CD4-positive, alpha-beta T cell (primary cell): ENCODE measurements around the gene ARHGEF37. TPM values are rescaled to one million over a fixed set of nuclear protein-coding genes. Genes with fewer than 3 reads are reported as not detected.
A peak's percentile ranks its signal among the peaks of the same experiment; 100 is the strongest.
"Not testable (repeated sequence)": the region's sequence is repeated elsewhere in the genome, so short reads cannot be mapped to it uniquely, and the experiment has no call there.

ENCODE experiments used
- ATAC-seq: fragments of 200-7000 bp; cut with Tn5 transposase; one replicate; pipeline ENCODE4 v1.10.0; 2022; ENCODE audit warnings: mild to moderate bottlenecking; ENCODE audit not compliant: poor library complexity
- CTCF ChIA-PET: fragments of 350-600 bp; sonication (Branson Sonifier 250); formaldehyde crosslinking; loops from one replicate; lab custom pipeline; 2021; ENCODE audit warnings: antibody characterized with exemption, inconsistent platforms; lab: Charles Lee
- POLR2A ChIA-PET: fragments of 350-600 bp; sonication (Branson Sonifier 250); formaldehyde crosslinking; loops from one replicate; lab custom pipeline; 2021; ENCODE audit warnings: antibody characterized with exemption, inconsistent platforms; lab: Charles Lee
- DNase-seq, 14 experiments: peaks; one replicate each; pipeline ENCODE4 v3.0.0-alpha.2; 2013 to 2020; ENCODE audit warnings: mixed read lengths in 2 of 14
- H3K27ac ChIP-seq, 2 donors: one replicate each; pipeline versions ENCODE4 v1.5.1 to v1.7.0; 2013; ENCODE audit warnings: low read length in 2 of 2, low read depth in 1 of 2, mild to moderate bottlenecking in 1 of 2
- H3K27me3 ChIP-seq, 2 experiments: 1 replicate in 1 of 2; 2 replicates in 1 of 2; pipeline versions ENCODE4 v1.6.1 to v1.7.0; 2013; ENCODE audit warnings: low read length in 2 of 2, control low read depth in 1 of 2, mild to moderate bottlenecking in 1 of 2, moderate library complexity in 1 of 2; ENCODE audit not compliant: insufficient read depth in 2 of 2, control insufficient read depth in 1 of 2
- H3K36me3 ChIP-seq: one replicate; pipeline ENCODE4 v1.6.1; 2013; ENCODE audit warnings: low read length, control low read depth; ENCODE audit not compliant: insufficient read depth
- H3K4me1 ChIP-seq: one replicate; pipeline ENCODE4 v1.6.1; 2013; ENCODE audit warnings: low read length, control low read depth; ENCODE audit not compliant: insufficient read depth
- H3K4me3 ChIP-seq: one replicate; pipeline ENCODE4 v1.5.1; 2013; ENCODE audit warnings: mild to moderate bottlenecking, low read length, moderate library complexity
- H3K9me3 ChIP-seq, 2 experiments: 1 replicate in 1 of 2; 2 replicates in 1 of 2; pipeline versions ENCODE4 v1.6.1 to v1.7.0; 2013; ENCODE audit warnings: low read length in 2 of 2, mild to moderate bottlenecking in 2 of 2, control low read depth in 1 of 2, moderate library complexity in 1 of 2; ENCODE audit not compliant: control insufficient read depth in 1 of 2, insufficient read depth in 1 of 2
- H3K27ac Mint-ChIP-seq: one replicate; pipeline ENCODE4 v1.8.0; 2020; ENCODE audit warnings: mixed read lengths
- H3K27me3 Mint-ChIP-seq: one replicate; pipeline ENCODE4 v1.8.0; 2021; ENCODE audit warnings: mixed read lengths
- H3K36me3 Mint-ChIP-seq: one replicate; pipeline ENCODE4 v1.8.0; 2021; ENCODE audit warnings: low read depth, mixed read lengths
- H3K4me1 Mint-ChIP-seq: one replicate; pipeline ENCODE4 v1.8.0; 2021; ENCODE audit warnings: low read depth, mixed read lengths
- H3K4me3 Mint-ChIP-seq: one replicate; pipeline ENCODE4 v1.8.0; 2020; ENCODE audit warnings: mild to moderate bottlenecking, mixed read lengths
- H3K9me3 Mint-ChIP-seq: one replicate; pipeline ENCODE4 v1.8.0; 2020; ENCODE audit warnings: mixed read lengths
- CTCF ChIP-seq: fragments of 200-600 bp; IDR thresholded peaks from one replicate; pipeline ENCODE4 v1.8.0; 2022; ENCODE audit warnings: antibody characterized with exemption, mild to moderate bottlenecking
- intact Hi-C, 2 experiments: fragments of 100-400 bp; cut with DNase I in 1 of 2; cut with micrococcal nuclease in 1 of 2; formaldehyde crosslinking; loops; one replicate each; pipeline versions ENCODE4 v1.15.1 to v1.9.0; 2023 to 2025; cut with DNase I, micrococcal nuclease
- total RNA-seq, 174 experiments: library from RNA in 2 of 174; stranded (reverse) in 2 of 174; gene quantifications; one replicate each; pipeline ENCODE4 v1.2.3 and lab custom pipeline; 2021 to 2026

ARHGEF37 gene
- total RNA-seq, 2 experiments from 2014 or later, result 0.41 TPM; not detected in 1

- intact Hi-C loops, result no loop called here
- Mint-ChIP-seq H3K27ac (no peak overlapping the region), H3K9me3 (peaks cover 9% of the 10 kb centered on the region), H3K4me1 (no peaks in the 10 kb centered on the region), H3K4me3 (no peak overlapping the region), H3K27me3 (peaks cover 11% of the 10 kb centered on the region), H3K36me3 (peaks cover 19% of the 10 kb centered on the region)
- no peak overlapping the region for H3K27ac ChIP-seq
- H3K4me1 ChIP-seq, result no peaks in the 10 kb centered on the region
- H3K36me3 ChIP-seq, result no peaks in the 10 kb centered on the region
- TF ChIP-seq CTCF, result peak; percentile 5
- CTCF ChIA-PET, result interaction anchor here (0.7 to 1.8 kb wide), 2 partner anchors 10 to 161 kb away, joined by 3 to 11 read pairs; no protein-coding TSS in a partner anchor
- H3K9me3 ChIP-seq, result peaks cover 15 to 29% of the 10 kb centered on the region in 2 experiments
- POLR2A ChIA-PET, result no interaction called here
- no peak for DNase-seq
- H3K4me3 ChIP-seq, result no peak overlapping the region
- ATAC-seq, result no peak
- H3K27me3 ChIP-seq, result no peaks in the 10 kb centered on the region
Measured at GRCh38 chr5:149667829-149668330, 86.6 kb downstream of the ARHGEF37 start.

DNA sequence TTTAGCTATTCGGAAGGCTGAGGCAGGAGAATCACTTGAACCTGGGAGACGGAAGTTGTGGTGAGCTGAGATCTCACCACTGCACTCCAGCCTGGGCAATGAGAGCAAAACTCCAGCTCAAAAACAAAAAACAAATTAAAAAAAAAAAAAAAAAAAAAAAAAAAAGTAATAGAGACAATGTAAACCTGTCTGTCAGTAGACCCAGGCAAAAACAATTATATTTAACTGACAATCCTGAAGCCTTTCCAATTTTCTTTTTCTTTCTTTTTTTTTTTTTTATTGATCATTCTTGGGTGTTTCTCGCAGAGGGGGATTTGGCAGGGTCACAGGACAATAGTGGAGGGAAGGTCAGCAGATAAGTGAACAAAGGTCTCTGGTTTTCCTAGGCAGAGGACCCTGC is 88.0 kb downstream of the ARHGEF37 start:
- Mint-ChIP-seq H3K36me3 (peaks cover 19% of the 10 kb centered on the region), H3K27me3 (peaks cover 15% of the 10 kb centered on the region)
- H3K9me3 Mint-ChIP-seq, POLR2A ChIA-PET, H3K27me3 ChIP-seq, intact Hi-C loops, H3K36me3 ChIP-seq, ATAC-seq, H3K4me1 Mint-ChIP-seq, H3K4me3 ChIP-seq, CTCF ChIA-PET, H3K27ac Mint-ChIP-seq, H3K27ac ChIP-seq, H3K4me1 ChIP-seq, DNase-seq, H3K4me3 Mint-ChIP-seq: not testable (repeated sequence)
- H3K9me3 ChIP-seq, result peaks cover 15 to 33% of the 10 kb centered on the region in 2 experiments

DNA sequence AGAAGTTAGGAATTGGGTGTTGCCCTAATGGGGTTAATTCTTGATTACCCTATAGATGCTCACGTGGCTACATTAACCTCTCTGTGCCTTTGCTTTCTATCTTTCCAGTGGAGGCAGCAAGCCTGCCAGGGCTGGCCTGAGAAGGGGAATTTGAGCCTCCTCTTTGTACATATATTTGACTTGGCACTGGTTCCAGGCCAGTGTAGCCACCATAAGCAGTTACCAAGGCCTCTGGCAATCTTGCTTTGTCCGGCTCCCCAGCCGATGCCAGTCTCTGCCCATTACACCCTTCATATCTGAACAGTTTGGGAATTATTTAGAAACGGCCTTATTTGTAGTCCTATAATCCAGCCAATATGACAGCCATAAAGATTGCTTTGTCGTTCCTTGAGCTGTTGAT is 90.2 kb downstream of the ARHGEF37 start:
- Mint-ChIP-seq H3K9me3 (peaks cover 7% of the 10 kb centered on the region), H3K27ac (no peak overlapping the region), H3K4me1 (no peaks in the 10 kb centered on the region), H3K36me3 (peaks cover 10% of the 10 kb centered on the region), H3K4me3 (no peak overlapping the region), H3K27me3 (peaks cover 14% of the 10 kb centered on the region)
- peaks cover 0 to 5% of the 10 kb centered on the region in 2 experiments for H3K27me3 ChIP-seq
- no peak overlapping the region for H3K4me3 ChIP-seq
- ChIA-PET POLR2A (no interaction called here), CTCF (no interaction called here)
- no peak overlapping the region for H3K27ac ChIP-seq
- no peaks in the 10 kb centered on the region for H3K36me3 ChIP-seq
- intact Hi-C loops, result no loop called here
- DNase-seq (no peak), ATAC-seq (no peak)
- H3K4me1 ChIP-seq, result no peaks in the 10 kb centered on the region
- H3K9me3 ChIP-seq, result peaks cover 15 to 23% of the 10 kb centered on the region in 2 experiments
- no peak for TF ChIP-seq CTCF
